Naive B cell (primary cell): ENCODE data around the gene SVOPL. TPM values are rescaled to one million over a fixed set of nuclear protein-coding genes. Genes with fewer than 3 reads are reported as not detected.
A peak's percentile ranks its signal among the peaks of the same experiment; 100 is the strongest.

Source experiments
- ATAC-seq, 2 donors: fragments of 150-1000 bp; cut with Tn5 transposase; 2 replicates each; pipeline ENCODE4 v1.10.0; 2021; ENCODE audit warnings: low read depth in 2 of 2, mild to moderate bottlenecking in 2 of 2, moderate library complexity in 2 of 2
- DNase-seq: peaks from one replicate; pipeline ENCODE4 v3.0.0; 2022
- H3K27ac Mint-ChIP-seq, 6 donors: one replicate each; pipeline ENCODE4 v1.8.0; 2020 to 2022; ENCODE audit warnings: mild to moderate bottlenecking in 6 of 6, mixed read lengths in 6 of 6, moderate library complexity in 5 of 6, inconsistent platforms in 2 of 6
- H3K27me3 Mint-ChIP-seq, 3 donors: one replicate each; pipeline ENCODE4 v1.8.0; 2021 to 2022; ENCODE audit warnings: mixed read lengths in 3 of 3, mild to moderate bottlenecking in 1 of 3
- H3K36me3 Mint-ChIP-seq, 2 donors: one replicate each; pipeline ENCODE4 v1.8.0; 2020 to 2022; ENCODE audit warnings: mixed read lengths in 2 of 2, inconsistent platforms in 1 of 2, mild to moderate bottlenecking in 1 of 2
- H3K4me1 Mint-ChIP-seq, 3 donors: one replicate each; pipeline ENCODE4 v1.8.0; 2020 to 2022; ENCODE audit warnings: mixed read lengths in 3 of 3, inconsistent platforms in 1 of 3, mild to moderate bottlenecking in 1 of 3, moderate library complexity in 1 of 3
- H3K4me3 Mint-ChIP-seq, 8 donors: one replicate each; pipeline ENCODE4 v1.8.0; 2020 to 2022; ENCODE audit warnings: mild to moderate bottlenecking in 8 of 8, mixed read lengths in 8 of 8, moderate library complexity in 8 of 8, inconsistent platforms in 2 of 8
- H3K9me3 Mint-ChIP-seq, 7 donors: one replicate each; pipeline ENCODE4 v1.8.0; 2020 to 2022; ENCODE audit warnings: mixed read lengths in 7 of 7, mild to moderate bottlenecking in 5 of 7, inconsistent platforms in 2 of 7, moderate library complexity in 1 of 7
- polyA plus RNA-seq, 6 donors: library from polyadenylated mRNA; unstranded; fragments of 300-500 nt; fragmentation: Illumina TruSeq; gene quantifications; one replicate each; pipeline ENCODE4 v1.2.3, GENCODE V29; 2021; ENCODE audit warnings: low read depth in 6 of 6

The SVOPL gene
- polyA plus RNA-seq, 6 donors from 2014 or later = not detected

GRCh38 chr7:138606236-138606635 is 94.9 kb downstream of the SVOPL start:
- peaks cover 0 to 9% (median 9%) of the 10 kb centered on the region in 3 donors for H3K4me1 Mint-ChIP-seq
- no peak overlapping the region for H3K4me3 Mint-ChIP-seq
- no peak overlapping the region for H3K27ac Mint-ChIP-seq
- ATAC-seq = no peak
- no peaks in the 10 kb centered on the region for H3K36me3 Mint-ChIP-seq
- DNase-seq = no peak
- peaks cover 0 to 11% (median under 1%) of the 10 kb centered on the region in 7 donors for H3K9me3 Mint-ChIP-seq
- H3K27me3 Mint-ChIP-seq = peaks cover 0 to 8% (median 0%) of the 10 kb centered on the region in 3 donors

GRCh38 chr7:138603549-138604318 is 97.4 kb downstream of the SVOPL start:
- no peaks in the 10 kb centered on the region for H3K36me3 Mint-ChIP-seq
- no peak overlapping the region for H3K27ac Mint-ChIP-seq

DNA sequence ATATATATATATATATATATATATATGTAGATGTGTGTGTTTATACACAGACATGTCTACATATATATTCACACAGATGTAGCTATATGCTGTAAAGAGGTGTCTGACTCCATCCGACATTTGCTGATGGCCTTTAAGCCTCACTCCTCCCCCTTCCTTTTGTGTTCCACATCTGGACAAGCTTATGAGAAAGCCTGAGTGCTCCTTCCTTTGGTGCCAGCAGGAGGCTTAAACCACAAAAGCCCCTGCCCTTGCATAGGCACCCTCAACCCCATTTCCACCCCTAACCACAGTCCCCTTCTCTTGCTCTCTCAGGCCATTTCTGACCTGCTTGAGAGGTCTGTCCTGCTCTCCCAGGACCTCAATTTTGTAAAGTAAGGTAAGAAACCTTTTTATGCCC is 98.7 kb downstream of the SVOPL start:
- H3K36me3 Mint-ChIP-seq = no peaks in the 10 kb centered on the region
- peak overlapping the region in 1 of 6 donors; percentile 7 for H3K27ac Mint-ChIP-seq
- H3K9me3 Mint-ChIP-seq = no peaks in the 10 kb centered on the region
- peaks cover 0 to 7% (median 6%) of the 10 kb centered on the region in 3 donors for H3K4me1 Mint-ChIP-seq
- H3K4me3 Mint-ChIP-seq = no peak overlapping the region
- peaks cover 0 to 7% (median 0%) of the 10 kb centered on the region in 3 donors for H3K27me3 Mint-ChIP-seq
- DNase-seq (no peak), ATAC-seq (no peak)

More at GRCh38 chr7:138603549-138604318, 97.4 kb downstream of the SVOPL start:
- ATAC-seq (no peak), DNase-seq (no peak)
- peaks cover 0 to 8% (median 0%) of the 10 kb centered on the region in 3 donors for H3K27me3 Mint-ChIP-seq
- no peak overlapping the region for H3K4me3 Mint-ChIP-seq
- H3K4me1 Mint-ChIP-seq = peaks cover 0 to 9% (median 9%) of the 10 kb centered on the region in 3 donors
- H3K9me3 Mint-ChIP-seq = peaks cover 0 to 2% (median 0%) of the 10 kb centered on the region in 7 donors

- H3K9me3 Mint-ChIP-seq = no peaks in the 10 kb centered on the region
- no peak overlapping the region for H3K4me3 Mint-ChIP-seq
- H3K36me3 Mint-ChIP-seq = no peaks in the 10 kb centered on the region
- no peak for ATAC-seq
- H3K27ac Mint-ChIP-seq = no peak overlapping the region
- H3K4me1 Mint-ChIP-seq = no peaks in the 10 kb centered on the region
- no peaks in the 10 kb centered on the region for H3K27me3 Mint-ChIP-seq
- no peak for DNase-seq
These were observed 105.7 kb downstream of the SVOPL start for GRCh38 chr7:138595454-138595853.

- Mint-ChIP-seq H3K27me3 (no peaks in the 10 kb centered on the region), H3K36me3 (peaks cover 2 to 11% of the 10 kb centered on the region in 2 donors), H3K4me3 (no peak overlapping the region), H3K4me1 (no peaks in the 10 kb centered on the region), H3K27ac (no peak overlapping the region), H3K9me3 (no peaks in the 10 kb centered on the region)
- ATAC-seq (no peak), DNase-seq (no peak)
These were observed 111.0 kb downstream of the SVOPL start for GRCh38 chr7:138590154-138590553.

DNA sequence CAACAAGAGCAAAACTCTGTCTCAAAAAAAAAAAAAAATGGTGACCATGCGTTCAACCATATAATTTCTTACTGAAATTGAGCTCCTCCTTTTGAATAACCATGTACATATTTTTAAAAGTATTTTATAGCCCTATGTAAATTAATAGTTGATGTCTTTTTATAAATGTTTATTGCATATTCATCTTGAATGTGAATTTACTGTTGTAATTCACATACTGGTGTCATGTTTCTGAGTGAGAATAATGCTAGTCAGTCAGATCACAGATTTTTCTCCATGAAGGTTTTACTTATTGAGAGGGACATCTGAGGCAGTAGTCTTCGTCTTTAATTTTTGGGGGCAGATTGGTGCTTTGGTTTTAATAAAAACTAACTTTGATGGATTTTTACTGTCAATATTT is 112.2 kb downstream of the SVOPL start:
- Mint-ChIP-seq H3K27ac (no peak overlapping the region), H3K4me1 (no peaks in the 10 kb centered on the region), H3K27me3 (no peaks in the 10 kb centered on the region), H3K36me3 (peaks cover 14 to 23% of the 10 kb centered on the region in 2 donors), H3K9me3 (no peaks in the 10 kb centered on the region), H3K4me3 (no peak overlapping the region)
- DNase-seq (no peak), ATAC-seq (no peak)

DNA sequence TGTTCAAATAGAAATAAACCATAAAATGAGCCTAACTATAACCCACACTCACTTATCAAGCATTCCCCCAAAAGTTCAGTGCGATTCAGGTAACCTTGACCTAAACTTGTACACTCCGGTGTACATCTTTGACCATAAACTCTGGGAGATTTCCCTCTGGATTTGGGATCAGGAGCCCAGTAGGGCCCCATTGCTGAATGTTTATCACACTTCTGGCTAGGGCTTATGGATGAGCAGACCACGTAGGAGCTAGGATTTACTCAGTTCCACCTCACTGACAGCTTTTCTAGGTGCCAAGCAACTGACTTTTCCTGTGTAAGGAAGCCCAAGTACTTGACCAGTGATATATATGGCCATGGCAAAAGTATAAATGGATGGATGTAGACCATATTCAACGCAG is 113.7 kb downstream of the SVOPL start:
- H3K9me3 Mint-ChIP-seq = no peaks in the 10 kb centered on the region
- H3K27me3 Mint-ChIP-seq = no peaks in the 10 kb centered on the region
- no peaks in the 10 kb centered on the region for H3K4me1 Mint-ChIP-seq
- no peak for ATAC-seq
- peaks cover 20 to 30% of the 10 kb centered on the region in 2 donors for H3K36me3 Mint-ChIP-seq
- peak overlapping the region in 1 of 8 donors; percentile 32 for H3K4me3 Mint-ChIP-seq
- no peak for DNase-seq
- no peak overlapping the region for H3K27ac Mint-ChIP-seq

GRCh38 chr7:138585283-138585993 is 115.7 kb downstream of the SVOPL start:
- H3K27me3 Mint-ChIP-seq = no peaks in the 10 kb centered on the region
- H3K4me3 Mint-ChIP-seq = no peak overlapping the region
- no peak overlapping the region for H3K27ac Mint-ChIP-seq
- H3K36me3 Mint-ChIP-seq = peaks cover 20 to 36% of the 10 kb centered on the region in 2 donors
- ATAC-seq (no peak), DNase-seq (no peak)
- no peaks in the 10 kb centered on the region for H3K4me1 Mint-ChIP-seq
- H3K9me3 Mint-ChIP-seq = no peaks in the 10 kb centered on the region

DNA sequence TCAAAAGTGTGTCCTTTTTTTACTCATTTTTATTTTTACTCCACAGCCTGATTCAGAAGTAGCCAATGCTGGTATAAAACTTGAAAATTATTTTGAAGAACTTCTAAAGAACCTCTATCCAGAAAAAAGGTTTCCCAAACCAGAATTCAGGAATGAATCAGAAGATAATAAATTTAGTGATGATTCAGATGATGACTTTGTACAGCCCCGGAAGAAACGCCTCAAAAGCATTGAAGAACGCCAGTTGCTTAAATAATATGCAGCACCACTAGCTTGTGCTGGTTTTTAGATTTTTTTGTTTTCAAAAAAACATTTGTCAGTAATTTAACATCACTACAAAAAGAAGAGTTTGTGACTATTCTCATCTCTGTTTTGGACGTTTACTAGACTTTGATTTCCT is 116.5 kb downstream of the SVOPL start:
- no peaks in the 10 kb centered on the region for H3K27me3 Mint-ChIP-seq
- no peak for ATAC-seq
- no peak overlapping the region for H3K27ac Mint-ChIP-seq

DNA sequence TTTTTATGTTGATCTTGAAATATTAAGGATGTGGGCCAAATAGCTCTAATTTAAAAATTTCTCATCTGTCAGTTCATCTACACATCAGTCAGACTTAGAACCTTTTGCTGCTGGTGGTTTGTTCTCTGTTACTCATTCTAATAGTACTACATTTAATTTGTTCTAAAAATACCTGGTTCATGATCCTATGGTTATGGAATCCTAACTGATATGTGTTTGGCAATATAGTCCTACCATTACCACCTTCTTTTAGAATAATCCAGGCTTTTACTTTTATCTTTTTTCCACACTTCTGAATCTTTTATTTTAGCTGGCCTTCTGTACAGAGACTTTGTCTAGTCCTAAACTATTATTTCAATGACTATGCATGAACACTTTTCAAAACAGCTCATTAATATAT is 116.9 kb downstream of the SVOPL start:
- no peak for DNase-seq
- Mint-ChIP-seq H3K36me3 (peaks cover 20 to 48% of the 10 kb centered on the region in 2 donors), H3K9me3 (no peaks in the 10 kb centered on the region), H3K27me3 (no peaks in the 10 kb centered on the region), H3K27ac (no peak overlapping the region), H3K4me1 (no peaks in the 10 kb centered on the region), H3K4me3 (no peak overlapping the region)
- ATAC-seq = no peak

More for the DNA sequence above, 116.5 kb downstream of the SVOPL start:
- H3K36me3 Mint-ChIP-seq = peaks cover 20 to 44% of the 10 kb centered on the region in 2 donors
- H3K9me3 Mint-ChIP-seq = no peaks in the 10 kb centered on the region
- H3K4me1 Mint-ChIP-seq = no peaks in the 10 kb centered on the region
- H3K4me3 Mint-ChIP-seq = no peak overlapping the region
- DNase-seq = no peak

- DNase-seq (no peak), ATAC-seq (no peak)
- Mint-ChIP-seq H3K27ac (no peak overlapping the region), H3K27me3 (no peaks in the 10 kb centered on the region), H3K4me1 (no peaks in the 10 kb centered on the region), H3K36me3 (peaks cover 30 to 63% of the 10 kb centered on the region in 2 donors), H3K4me3 (no peak overlapping the region), H3K9me3 (no peaks in the 10 kb centered on the region)
These were observed 120.1 kb downstream of the SVOPL start for GRCh38 chr7:138581065-138581464.

- Mint-ChIP-seq H3K27me3 (no peaks in the 10 kb centered on the region), H3K36me3 (peaks cover 32 to 56% of the 10 kb centered on the region in 2 donors), H3K4me3 (no peak overlapping the region), H3K27ac (no peak overlapping the region), H3K4me1 (no peaks in the 10 kb centered on the region), H3K9me3 (peaks cover 0 to 3% (median 0%) of the 10 kb centered on the region in 7 donors)
- ATAC-seq (no peak), DNase-seq (no peak)
These were observed 121.5 kb downstream of the SVOPL start for GRCh38 chr7:138579671-138580070.

GRCh38 chr7:138579136-138579535 is 122.0 kb downstream of the SVOPL start:
- H3K36me3 Mint-ChIP-seq = peaks cover 28 to 54% of the 10 kb centered on the region in 2 donors
- no peak overlapping the region for H3K4me3 Mint-ChIP-seq
- no peak overlapping the region for H3K27ac Mint-ChIP-seq
- H3K4me1 Mint-ChIP-seq = no peaks in the 10 kb centered on the region
- DNase-seq = no peak
- no peak for ATAC-seq
- peaks cover 0 to 3% (median 0%) of the 10 kb centered on the region in 7 donors for H3K9me3 Mint-ChIP-seq
- no peaks in the 10 kb centered on the region for H3K27me3 Mint-ChIP-seq

DNA sequence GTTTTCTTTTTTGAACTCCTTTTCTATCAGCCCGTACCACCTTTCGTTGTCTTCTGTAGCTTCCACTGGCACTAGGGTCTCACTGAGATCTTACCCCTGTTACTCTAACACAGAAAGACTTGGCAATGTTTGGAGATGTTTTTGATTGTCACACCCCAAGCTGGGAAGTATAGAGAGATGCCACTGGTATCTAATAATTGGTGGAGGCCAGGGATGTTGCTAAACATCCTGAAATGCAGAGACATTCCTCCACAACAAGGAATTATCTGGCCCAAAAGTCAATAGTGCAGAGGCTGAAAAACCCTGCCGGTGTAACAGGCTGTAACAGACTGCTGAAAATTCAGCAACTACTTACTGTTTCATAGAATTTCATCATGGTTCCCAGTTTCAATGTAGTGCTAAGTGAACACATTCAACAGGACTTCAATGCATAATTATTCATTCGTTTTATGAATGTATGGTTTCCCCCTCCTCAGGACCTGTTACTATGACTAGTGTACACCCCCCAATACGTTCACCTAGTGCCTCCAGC is 125.2 kb downstream of the SVOPL start:
- no peaks in the 10 kb centered on the region for H3K27me3 Mint-ChIP-seq
- H3K36me3 Mint-ChIP-seq = peaks cover 34 to 60% of the 10 kb centered on the region in 2 donors
- H3K27ac Mint-ChIP-seq = no peak overlapping the region
- peaks cover 0 to 3% (median 0%) of the 10 kb centered on the region in 7 donors for H3K9me3 Mint-ChIP-seq
- no peak for ATAC-seq
- DNase-seq = no peak
- H3K4me3 Mint-ChIP-seq = no peak overlapping the region
- no peaks in the 10 kb centered on the region for H3K4me1 Mint-ChIP-seq
